Right lung (tissue), 10 donors: ENCODE measurements around the gene CLEC3A. TPM values are rescaled to one million over a fixed set of nuclear protein-coding genes. Genes with fewer than 3 reads are reported as not detected.
A peak's percentile ranks its signal among the peaks of the same experiment; 100 is the strongest.
"Not testable (repeated sequence)": the region's sequence is repeated elsewhere in the genome, so short reads cannot be mapped to it uniquely, and the experiment has no call there.

Experiments used
- DNase-seq, 2 donors: peaks; one replicate each; pipeline ENCODE4 v3.0.0-alpha.2; 2013
- long read RNA-seq, 8 donors: transcript quantifications; one replicate each; lab custom pipeline, GENCODE V29; 2026
- polyA plus RNA-seq, 5 donors: library from polyadenylated mRNA; unstranded; fragments of 120-200 nt; gene quantifications; one replicate each; pipeline versions ENCODE4 v1.2.1 to v1.2.3, GENCODE V29; 2013; ENCODE audit warnings: inconsistent platforms in 1 of 5, low replicate concordance in 1 of 5; ENCODE audit not compliant: insufficient read length in 5 of 5, insufficient read depth in 1 of 5

Gene CLEC3A
- under 1 TPM in 1 of 5 donors, not detected in 4; 0.09 TPM for polyA plus RNA-seq
- long read RNA-seq, donor 1 = 0 reads
- long read RNA-seq, donor 2 = 0 reads
- long read RNA-seq, donor 3 = 0 reads
- long read RNA-seq, donor 4 = 0 reads
- long read RNA-seq, donor 5 = 0 reads
- long read RNA-seq, donor 6 = 0 reads
- long read RNA-seq, donor 7 = 0 reads
- long read RNA-seq, donor 8 = 0 reads

DNA sequence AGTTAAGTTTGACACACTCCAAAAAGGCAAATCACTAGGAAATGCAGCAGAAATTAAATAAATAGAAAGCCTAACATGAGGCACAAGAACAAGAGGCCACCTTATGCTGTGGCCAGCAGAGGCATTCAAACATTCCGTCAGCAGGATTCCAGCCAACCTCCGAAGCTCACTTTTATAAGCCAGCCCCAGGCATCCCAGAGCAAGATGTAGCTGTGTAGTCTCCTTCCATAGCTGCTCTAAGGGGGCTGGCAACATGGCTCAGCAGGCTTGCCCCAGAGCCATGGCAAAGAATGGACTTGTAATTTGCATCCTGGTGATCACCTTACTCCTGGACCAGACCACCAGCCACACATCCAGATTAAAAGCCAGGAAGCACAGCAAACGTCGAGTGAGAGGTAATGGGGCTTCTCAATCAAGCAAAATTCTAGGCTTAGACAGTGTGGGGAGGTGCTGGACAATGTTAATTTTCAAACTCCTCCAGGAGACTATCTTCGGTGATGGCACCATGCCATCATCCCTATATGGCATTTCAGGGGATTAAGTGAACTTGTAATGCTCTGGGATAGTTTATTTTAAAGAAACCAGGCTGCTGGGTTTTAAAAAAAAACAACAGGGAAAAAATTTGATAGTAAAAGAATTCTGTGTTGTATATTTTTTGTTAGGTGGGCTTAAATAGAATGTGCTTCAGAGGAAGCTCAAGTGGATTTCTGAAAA is at the start of gene CLEC3A:
Gene CLEC3A, plus strand, starts transcription at position 202 of the 714 bp plus-strand sequence. Its CDS starts 79 bp downstream, at position 281.
- DNase-seq = no peak

GRCh38 chr16:77974883-77975282 is 47.5 kb upstream of the CLEC3A start:
- no peak for DNase-seq

- DNase-seq = no peak
These were observed 46.4 kb upstream of the CLEC3A start for GRCh38 chr16:77975942-77976341.

DNA sequence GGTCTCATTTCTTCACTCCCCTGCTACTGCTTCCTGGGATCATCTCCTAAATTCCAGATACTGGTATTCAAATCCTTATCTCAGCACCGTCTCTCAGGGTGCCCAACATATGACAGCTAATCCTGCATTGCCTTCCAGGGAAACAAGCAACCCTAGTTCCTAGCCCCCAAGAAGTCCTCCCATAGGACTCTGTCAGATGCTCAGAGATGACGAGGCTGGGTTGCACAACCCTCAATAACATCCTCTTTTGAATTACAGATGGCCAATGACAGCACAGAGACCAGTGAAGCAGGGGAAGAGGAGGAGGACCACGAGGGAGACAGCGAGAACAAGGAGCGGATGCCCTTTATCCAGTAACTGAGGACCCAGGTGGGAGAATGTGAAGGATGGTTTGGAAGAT is 45.0 kb upstream of the CLEC3A start:
- DNase-seq = no peak

GRCh38 chr16:77985111-77985510 is 37.2 kb upstream of the CLEC3A start:
- DNase-seq = no peak

- DNase-seq = no peak
These were observed 36.2 kb upstream of the CLEC3A start for GRCh38 chr16:77986011-77986740.

DNA sequence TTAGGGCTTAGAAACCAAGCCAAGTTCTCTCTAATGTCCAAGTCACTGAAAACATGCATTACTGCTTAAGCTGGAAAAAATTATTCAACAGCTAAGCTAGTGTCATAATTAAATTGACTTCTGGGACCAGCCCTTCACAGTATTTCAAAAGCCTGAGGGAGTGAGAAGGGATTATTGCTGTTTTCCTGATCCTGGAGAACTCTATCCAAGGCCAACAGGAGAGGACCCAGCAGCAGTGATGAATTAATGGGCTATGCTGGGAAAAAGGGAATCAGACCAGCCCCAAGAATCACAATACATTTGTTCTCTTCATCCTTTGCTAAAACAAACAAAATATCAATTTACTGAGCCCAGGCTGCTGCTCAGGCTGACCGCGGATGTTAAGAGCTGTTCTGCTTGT is 34.5 kb upstream of the CLEC3A start:
- DNase-seq = no peak

- DNase-seq = no peak
These were observed 32.5 kb upstream of the CLEC3A start for GRCh38 chr16:77989846-77990245.

GRCh38 chr16:77991701-77992100 is 30.6 kb upstream of the CLEC3A start:
- DNase-seq = no peak

DNA sequence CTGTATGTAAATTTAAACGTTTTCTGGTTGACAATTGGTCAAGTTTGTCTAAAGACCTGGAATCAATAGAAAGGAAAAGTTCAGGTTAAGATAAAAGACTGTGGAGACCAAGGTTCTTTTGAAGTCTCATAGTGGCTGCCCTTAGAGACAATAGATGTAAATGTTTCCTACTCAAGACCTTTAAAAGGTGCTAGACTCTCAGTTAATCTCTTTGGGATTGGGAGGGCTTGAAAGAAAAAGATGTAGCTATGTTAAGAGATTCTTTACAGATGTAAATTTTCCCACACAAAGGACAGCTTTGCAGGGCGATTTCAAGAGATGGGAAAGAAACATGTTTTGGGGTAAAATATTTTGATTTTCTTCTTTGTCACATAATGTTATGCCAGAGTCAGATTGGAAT is 30.0 kb upstream of the CLEC3A start:
- not testable (repeated sequence) for DNase-seq

GRCh38 chr16:77993111-77993985 is 29.0 kb upstream of the CLEC3A start:
- no peak for DNase-seq

GRCh38 chr16:77995843-77996455 is 26.4 kb upstream of the CLEC3A start:
- no peak for DNase-seq

DNA sequence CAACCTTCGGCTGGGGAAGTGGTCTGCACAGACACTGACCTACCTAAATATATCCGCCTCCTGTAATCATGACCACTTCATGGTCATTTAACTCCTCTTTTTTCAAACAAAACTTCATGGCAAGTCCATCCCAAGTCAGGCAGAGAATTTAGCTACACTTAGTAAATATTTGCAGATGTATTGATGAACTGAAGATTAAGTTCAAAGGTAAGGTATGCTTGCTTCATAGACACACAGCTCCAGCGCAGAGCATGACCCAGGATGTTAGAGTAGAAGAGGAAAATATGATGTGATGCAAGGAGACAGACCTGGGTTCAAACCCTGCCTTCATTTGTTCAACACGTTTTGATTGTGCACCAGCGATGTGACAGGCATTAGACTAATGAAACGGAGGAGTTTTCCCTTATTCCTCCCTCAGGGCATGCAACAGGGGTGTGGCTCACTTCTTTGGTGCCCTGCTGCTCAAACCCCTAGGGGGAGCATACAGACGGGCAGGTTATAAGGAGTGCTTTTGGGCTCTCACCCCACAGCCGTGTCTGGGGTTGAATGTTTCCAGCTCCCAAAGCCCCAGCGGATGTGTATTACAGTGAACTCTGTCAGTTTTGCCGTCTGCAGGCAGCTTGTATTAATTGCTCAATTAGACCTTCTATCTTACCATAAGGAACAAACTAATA is 23.9 kb upstream of the CLEC3A start:
- no peak for DNase-seq

- no peak for DNase-seq
These were observed 20.8 kb upstream of the CLEC3A start for GRCh38 chr16:78001451-78002025.

GRCh38 chr16:78002915-78003538 is 19.3 kb upstream of the CLEC3A start:
- DNase-seq = peak; percentile 56 to 66

DNA sequence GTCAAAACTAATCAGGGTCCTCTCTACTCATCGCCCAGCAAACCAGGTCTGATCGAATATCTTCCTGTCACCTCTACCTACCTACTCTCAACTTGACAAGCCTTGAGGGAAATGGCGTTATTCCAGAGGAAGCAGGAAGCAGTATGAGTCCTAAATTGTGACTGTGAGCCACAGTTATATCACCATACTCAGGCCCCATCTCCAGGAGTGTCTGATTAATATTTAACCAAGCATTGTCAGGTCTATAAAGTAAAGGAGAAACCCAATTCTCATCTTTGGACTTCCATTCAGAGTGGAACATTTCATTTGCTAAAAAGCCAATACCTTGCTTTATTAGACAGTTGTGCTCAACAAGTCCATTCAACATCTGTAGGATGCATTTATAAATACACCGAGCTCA is 17.8 kb upstream of the CLEC3A start:
- no peak for DNase-seq

DNA sequence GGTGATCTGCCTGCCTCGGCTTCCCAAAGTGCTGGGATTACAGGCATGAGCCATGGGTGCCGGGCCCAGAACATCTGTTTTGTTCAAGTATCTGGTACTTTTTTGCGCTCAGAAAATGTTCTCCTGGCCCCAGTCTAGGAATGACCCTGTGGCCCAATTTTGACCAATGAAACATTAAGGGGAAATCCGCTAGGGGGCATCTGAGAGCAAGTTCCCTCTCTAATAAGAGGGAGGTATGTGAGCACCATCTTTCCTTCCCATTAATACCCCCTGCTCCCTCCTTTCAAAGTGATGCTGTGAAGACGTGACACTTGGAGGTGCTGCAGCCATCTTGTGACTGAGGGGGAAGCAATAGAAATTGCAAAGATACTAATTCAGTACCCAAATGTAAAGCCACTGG is 16.5 kb upstream of the CLEC3A start:
- DNase-seq = no peak

DNA sequence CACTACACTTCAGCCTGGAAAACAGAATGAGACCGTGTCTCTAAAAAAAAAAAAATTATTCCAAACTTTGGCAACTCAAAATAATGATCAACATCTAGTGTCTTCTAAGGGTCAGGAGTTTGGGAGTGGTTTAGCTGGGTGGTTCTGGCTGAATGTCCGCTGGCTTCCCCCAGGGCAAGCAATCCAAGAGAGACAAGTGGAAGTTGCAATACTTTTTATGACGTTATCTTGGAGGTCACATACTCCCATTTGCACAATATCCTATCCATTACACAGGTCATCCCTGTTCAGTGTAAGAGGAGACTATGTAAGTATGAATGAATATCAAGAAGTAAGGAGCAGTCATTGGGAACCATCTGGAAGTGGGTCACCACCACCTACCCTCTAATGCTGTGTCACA is 15.2 kb upstream of the CLEC3A start:
- no peak for DNase-seq

GRCh38 chr16:78024159-78024558 is 1.8 kb downstream of the CLEC3A start:
- DNase-seq = no peak

- DNase-seq = no peak
These were observed 3.3 kb downstream of the CLEC3A start for GRCh38 chr16:78025631-78026030.
